ENCODE data around the gene GRM1.

DNA sequence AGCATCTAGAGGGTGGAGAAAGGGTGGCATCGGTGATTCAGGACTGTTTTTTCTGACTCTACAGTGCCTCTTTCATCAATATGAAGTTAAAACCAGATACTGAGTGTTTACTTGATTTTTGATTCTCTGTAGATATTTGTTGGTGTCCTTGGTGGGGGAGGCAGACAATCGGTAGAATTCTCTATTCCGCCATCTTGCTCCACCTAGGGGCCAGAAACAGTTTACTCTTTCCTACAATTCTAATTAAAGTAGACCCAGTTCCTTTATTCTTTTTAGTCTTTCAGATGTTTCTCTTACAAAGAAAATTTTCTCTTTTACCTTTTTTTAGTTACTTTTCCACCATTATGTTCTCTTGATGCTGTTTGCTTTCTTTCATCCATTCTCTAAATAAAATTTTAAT is 352.6 kb downstream of the GRM1 start:
- TF ChIP-seq SP1 (IDR thresholded peaks at IDR 0.05) (no peak), ZNF384 (IDR thresholded peaks at IDR 0.05) (no peak), ELF4 (IDR thresholded peaks at IDR 0.05) (no peak), BHLHE40 (IDR thresholded peaks at IDR 0.05; ENCODE audit: borderline replicate concordance) (no peak), ARNT (IDR thresholded peaks at IDR 0.05) (no peak), CTBP1 (IDR thresholded peaks at IDR 0.05; ENCODE audit: borderline replicate concordance) (no peak), SUZ12 (IDR thresholded peaks at IDR 0.05) (no peak), FOXM1 (IDR thresholded peaks at IDR 0.05; ENCODE audit: borderline replicate concordance) (no peak), FOXK2 (IDR thresholded peaks at IDR 0.05) (no peak), HDGF (IDR thresholded peaks at IDR 0.05; ENCODE audit: borderline replicate concordance) (no peak), L3MBTL2 (conservative IDR thresholded peaks at IDR 0.05) (no peak)
